Measurements from ENCODE around the gene PPP2R5A. TPM values are rescaled to one million over a fixed set of nuclear protein-coding genes. Genes with fewer than 3 reads are reported as not detected.

The PPP2R5A gene
- total and polyA plus RNA-seq, 2 of the 8 experiments (the other 6 are each of a cell fraction or from before 2014, with no cell fraction given) = 14.6 to 36.3 TPM

DNA sequence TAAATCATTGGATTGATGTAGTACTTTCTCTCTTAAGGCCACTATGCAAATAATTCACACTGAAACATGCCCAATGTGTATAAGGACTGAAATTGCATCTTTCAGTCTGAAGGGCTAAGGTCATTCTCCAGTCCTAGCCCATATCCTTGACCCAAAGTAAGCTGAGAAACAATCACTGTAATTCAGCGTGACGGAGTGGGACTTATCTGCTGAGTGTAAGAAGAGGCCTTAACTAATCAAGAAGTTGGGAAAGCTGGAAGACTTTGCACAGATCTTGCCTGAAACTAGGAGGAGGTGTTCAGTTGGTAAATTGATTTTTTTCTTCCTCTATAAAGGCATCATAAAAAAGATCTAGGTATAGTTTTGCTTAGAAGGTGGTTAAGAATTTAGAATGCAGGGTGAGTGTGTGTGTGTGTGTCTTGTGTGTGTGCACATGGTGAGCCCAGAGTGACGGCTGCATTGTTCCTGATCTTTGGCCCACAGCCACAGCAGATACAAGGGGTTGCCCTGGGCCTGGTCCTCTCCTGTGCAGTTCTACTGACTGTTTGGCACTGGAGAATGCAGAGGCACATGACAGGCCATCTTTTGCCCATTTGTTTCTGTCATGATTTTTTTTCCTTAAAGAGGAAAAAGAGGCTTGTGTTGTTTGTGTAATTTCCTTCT, 13.3 kb upstream of the PPP2R5A start (continued):
- TF ChIP-seq, protein P1, sequence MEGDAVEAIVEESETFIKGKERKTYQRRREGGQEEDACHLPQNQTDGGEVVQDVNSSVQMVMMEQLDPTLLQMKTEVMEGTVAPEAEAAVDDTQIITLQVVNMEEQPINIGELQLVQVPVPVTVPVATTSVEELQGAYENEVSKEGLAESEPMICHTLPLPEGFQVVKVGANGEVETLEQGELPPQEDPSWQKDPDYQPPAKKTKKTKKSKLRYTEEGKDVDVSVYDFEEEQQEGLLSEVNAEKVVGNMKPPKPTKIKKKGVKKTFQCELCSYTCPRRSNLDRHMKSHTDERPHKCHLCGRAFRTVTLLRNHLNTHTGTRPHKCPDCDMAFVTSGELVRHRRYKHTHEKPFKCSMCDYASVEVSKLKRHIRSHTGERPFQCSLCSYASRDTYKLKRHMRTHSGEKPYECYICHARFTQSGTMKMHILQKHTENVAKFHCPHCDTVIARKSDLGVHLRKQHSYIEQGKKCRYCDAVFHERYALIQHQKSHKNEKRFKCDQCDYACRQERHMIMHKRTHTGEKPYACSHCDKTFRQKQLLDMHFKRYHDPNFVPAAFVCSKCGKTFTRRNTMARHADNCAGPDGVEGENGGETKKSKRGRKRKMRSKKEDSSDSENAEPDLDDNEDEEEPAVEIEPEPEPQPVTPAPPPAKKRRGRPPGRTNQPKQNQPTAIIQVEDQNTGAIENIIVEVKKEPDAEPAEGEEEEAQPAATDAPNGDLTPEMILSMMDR (IDR thresholded peaks at IDR 0.05; ENCODE audit: control extremely low read depth in 1 of 3, insufficient read depth in 1 of 3, low read depth in 1 of 3, low read length in 3 of 3) = no peak
- TF ChIP-seq POU5F1 (IDR thresholded peaks at IDR 0.05; ENCODE audit: low read depth, low read length) (no peak), RFX5 (IDR thresholded peaks at IDR 0.05; ENCODE audit: borderline replicate concordance, low read depth, low read length) (no peak), TEAD4 (IDR thresholded peaks at IDR 0.05; ENCODE audit: low read depth, low read length) (no peak), TBP (IDR thresholded peaks at IDR 0.05; ENCODE audit: low read depth, low read length) (no peak), RXRA (IDR thresholded peaks at IDR 0.05; ENCODE audit: insufficient read depth, low read depth, low read length) (no peak)
- TF ChIP-seq, protein P2, sequence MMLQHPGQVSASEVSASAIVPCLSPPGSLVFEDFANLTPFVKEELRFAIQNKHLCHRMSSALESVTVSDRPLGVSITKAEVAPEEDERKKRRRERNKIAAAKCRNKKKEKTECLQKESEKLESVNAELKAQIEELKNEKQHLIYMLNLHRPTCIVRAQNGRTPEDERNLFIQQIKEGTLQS (IDR thresholded peaks at IDR 0.05; ENCODE audit: insufficient read depth, low read depth, low read length) = no peak
